GM19240 (cell line): ENCODE data around the gene ITGA11.
"Not testable (repeated sequence)": the region's sequence is repeated elsewhere in the genome, so short reads cannot be mapped to it uniquely, and the experiment has no call there.

Experiments used
- DNase-seq: peaks from one replicate; pipeline ENCODE4 v3.0.0; 2011; ENCODE audit warnings: low spot score; ENCODE audit not compliant: insufficient read length

Gene ITGA11

GRCh38 chr15:68410466-68411342, 21.3 kb downstream of the ITGA11 start:
- DNase-seq, result no peak

GRCh38 chr15:68409736-68410370, 22.1 kb downstream of the ITGA11 start:
- DNase-seq, result no peak

GRCh38 chr15:68408971-68409370, 23.0 kb downstream of the ITGA11 start:
- no peak for DNase-seq

- no peak for DNase-seq
Measured at GRCh38 chr15:68407886-68408881, 23.8 kb downstream of the ITGA11 start.

- DNase-seq, result no peak
Measured at GRCh38 chr15:68407141-68407885, 24.6 kb downstream of the ITGA11 start.

GRCh38 chr15:68405378-68406250, 26.3 kb downstream of the ITGA11 start:
- DNase-seq, result no peak

GRCh38 chr15:68404056-68404798, 27.7 kb downstream of the ITGA11 start:
- no peak for DNase-seq

- no peak for DNase-seq
Measured at GRCh38 chr15:68403161-68403941, 28.6 kb downstream of the ITGA11 start.

- no peak for DNase-seq
Measured at GRCh38 chr15:68402432-68403160, 29.4 kb downstream of the ITGA11 start.

GRCh38 chr15:68401496-68402431, 30.2 kb downstream of the ITGA11 start:
- no peak for DNase-seq

- no peak for DNase-seq
Measured at GRCh38 chr15:68400066-68400456, 31.9 kb downstream of the ITGA11 start.

GRCh38 chr15:68399096-68400065, 32.6 kb downstream of the ITGA11 start:
- no peak for DNase-seq

GRCh38 chr15:68397999-68398398, 34.0 kb downstream of the ITGA11 start:
- DNase-seq, result not testable (repeated sequence)

GRCh38 chr15:68396068-68396467, 35.9 kb downstream of the ITGA11 start:
- no peak for DNase-seq

GRCh38 chr15:68391121-68391520, 40.8 kb downstream of the ITGA11 start:
- no peak for DNase-seq
